HG03354 (cell line): ENCODE data around the gene CTNNA2.

ENCODE experiments used
- ATAC-seq: cut with Tn5 transposase; IDR thresholded peaks from one replicate; pipeline ENCODE4 v1.9.1; 2021; ENCODE audit warnings: mild to moderate bottlenecking; ENCODE audit not compliant: unreplicated experiment, poor library complexity, severe bottlenecking

Gene CTNNA2

GRCh38 chr2:79604748-79605147 is 91.9 kb downstream of the CTNNA2 start:
- ATAC-seq, result no peak

GRCh38 chr2:79611448-79612016 is 98.7 kb downstream of the CTNNA2 start:
- ATAC-seq, result no peak

- ATAC-seq, result no peak
These were observed 100.1 kb downstream of the CTNNA2 start for GRCh38 chr2:79612999-79613398.

- ATAC-seq, result no peak
These were observed 106.6 kb downstream of the CTNNA2 start for GRCh38 chr2:79619442-79619841.

GRCh38 chr2:79619976-79620375 is 107.1 kb downstream of the CTNNA2 start:
- ATAC-seq, result no peak

- no peak for ATAC-seq
These were observed 107.8 kb downstream of the CTNNA2 start for GRCh38 chr2:79620679-79621078.

- no peak for ATAC-seq
These were observed 108.4 kb downstream of the CTNNA2 start for GRCh38 chr2:79621252-79621651.

GRCh38 chr2:79621755-79622154 is 108.9 kb downstream of the CTNNA2 start:
- ATAC-seq, result no peak

GRCh38 chr2:79622508-79622907 is 109.7 kb downstream of the CTNNA2 start:
- no peak for ATAC-seq

- no peak for ATAC-seq
These were observed 114.4 kb downstream of the CTNNA2 start for GRCh38 chr2:79627237-79627636.

GRCh38 chr2:79630060-79630459 is 117.2 kb downstream of the CTNNA2 start:
- ATAC-seq, result no peak

- ATAC-seq, result no peak
These were observed 118.2 kb downstream of the CTNNA2 start for GRCh38 chr2:79630972-79631557.

- no peak for ATAC-seq
These were observed 125.6 kb downstream of the CTNNA2 start for GRCh38 chr2:79638410-79638809.

GRCh38 chr2:79638954-79639353 is 126.1 kb downstream of the CTNNA2 start:
- no peak for ATAC-seq

- no peak for ATAC-seq
These were observed 127.2 kb downstream of the CTNNA2 start for GRCh38 chr2:79640001-79640400.

GRCh38 chr2:79649531-79649930 is 136.7 kb downstream of the CTNNA2 start:
- no peak for ATAC-seq

GRCh38 chr2:79660557-79660956 is 147.7 kb downstream of the CTNNA2 start:
- no peak for ATAC-seq

- no peak for ATAC-seq
These were observed 152.2 kb downstream of the CTNNA2 start for GRCh38 chr2:79665091-79665490.

GRCh38 chr2:79666430-79666829 is 153.6 kb downstream of the CTNNA2 start:
- ATAC-seq, result no peak

- no peak for ATAC-seq
These were observed 156.9 kb downstream of the CTNNA2 start for GRCh38 chr2:79669714-79670113.

GRCh38 chr2:79670198-79670597 is 157.3 kb downstream of the CTNNA2 start:
- ATAC-seq, result no peak

- no peak for ATAC-seq
These were observed 174.0 kb downstream of the CTNNA2 start for GRCh38 chr2:79686884-79687283.
